NCI-H748 (cell line): ENCODE data around the gene DDN.

Source experiments
- DNase-seq: peaks from one replicate; lab custom pipeline; 2025; ENCODE audit not compliant: unreplicated experiment; lab: John Stamatoyannopoulos, UW

Gene DDN

GRCh38 chr12:48982397-48983080 is 16.6 kb downstream of the DDN start:
- DNase-seq, result no peak

- DNase-seq, result no peak
These were observed 17.4 kb downstream of the DDN start for GRCh38 chr12:48981757-48982157.

- peak; percentile 62 for DNase-seq
These were observed 18.0 kb downstream of the DDN start for GRCh38 chr12:48980953-48981756.

- peak; percentile 70 for DNase-seq
These were observed 18.7 kb downstream of the DDN start for GRCh38 chr12:48980389-48980952.

- peak; percentile 34 for DNase-seq
These were observed 19.4 kb downstream of the DDN start for GRCh38 chr12:48979602-48980388.

- DNase-seq, result peak; percentile 44
These were observed 20.2 kb downstream of the DDN start for GRCh38 chr12:48978741-48979601.

- peak; percentile 64 for DNase-seq
These were observed 20.9 kb downstream of the DDN start, which contains the start of gene WNT1 for GRCh38 chr12:48978291-48978740. Gene WNT1 (plus strand): TSS chr12:48978322. CDS start chr12:48978651, 329 bp downstream.

GRCh38 chr12:48977290-48978281 is 21.6 kb downstream of the DDN start:
- DNase-seq, result peak; percentile 57

- no peak for DNase-seq
These were observed 25.1 kb downstream of the DDN start for GRCh38 chr12:48973941-48974673.

GRCh38 chr12:48973531-48973930 is 25.6 kb downstream of the DDN start:
- DNase-seq, result no peak

GRCh38 chr12:48972952-48973483 is 26.2 kb downstream of the DDN start:
- DNase-seq, result no peak

- no peak for DNase-seq
These were observed 26.8 kb downstream of the DDN start for GRCh38 chr12:48972213-48972951.

GRCh38 chr12:48970702-48971334 is 28.4 kb downstream of the DDN start:
- no peak for DNase-seq

- peak; percentile 50 for DNase-seq
These were observed 29.1 kb downstream of the DDN start for GRCh38 chr12:48969833-48970701.

GRCh38 chr12:48969160-48969771 is 29.9 kb downstream of the DDN start:
- no peak for DNase-seq
